Measurements from ENCODE around the gene SLC22A23.

GRCh38 chr6:3458706-3459421 lies 2.0 kb upstream of the SLC22A23 start:
- no peak for TF ChIP-seq CTCF (IDR thresholded peaks at IDR 0.05; ENCODE audit: low read depth, low read length)
- no peak for TF ChIP-seq EZH2phosphoT487 (IDR thresholded peaks at IDR 0.05; ENCODE audit: low read depth)

All from OCI-LY3 (cell line).